K562 (cell line): Measurements from ENCODE around the gene NDUFAF4. TPM values are rescaled to one million over a fixed set of nuclear protein-coding genes. Genes with fewer than 3 reads are reported as not detected.
A peak's percentile ranks its signal among the peaks of the same experiment; 100 is the strongest.

Experiments
- ATAC-seq: fragments of 200-7000 bp; cut with Tn5 transposase; 3 replicates; pipeline ENCODE4 v1.9.1; 2020; ENCODE audit warnings: moderate library complexity
- BruUV-seq: library from RNA; stranded (reverse); fragments of 400-500 nt; replicated peaks from 2 replicates; lab custom pipeline; 2021; lab: Mats Ljungman, UMichigan
- CTCF ChIA-PET: fragments of 300-600 bp; formaldehyde crosslinking; extraction: SDS; loops from one replicate; lab custom pipeline; 2021; ENCODE audit warnings: low intra/inter-chr PET ratio; lab: Yijun Ruan, JAX
- POLR2A ChIA-PET: fragments of 300-600, 350-650 bp; sonication (Branson Sonifier 250); formaldehyde crosslinking; extraction: SDS; loops from one replicate; lab custom pipeline; 2021; ENCODE audit warnings: antibody characterized with exemption, inconsistent platforms; lab: Yijun Ruan, JAX
- DNase-seq, 4 experiments: peaks; one replicate each; pipeline versions ENCODE4 v3.0.0 to v3.0.0-alpha.2; 2011 to 2018; ENCODE audit warnings: low spot score in 3 of 4, mixed read lengths in 3 of 4; ENCODE audit errors: extremely low read depth in 1 of 4
- FAIRE-seq: peaks from 2 replicates; lab custom pipeline; 2011; peaks lifted over from hg19 to GRCh38; lab: Jason Lieb, UNC
- H2AFZ ChIP-seq: 2 replicates; pipeline ENCODE4 v1.6.0; 2011; ENCODE audit warnings: low read depth, low read length, control low read depth, inconsistent platforms
- H3K27ac ChIP-seq: fragments of 200-600 bp; 3 replicates; pipeline ENCODE4 v1.8.0; 2011; ENCODE audit warnings: low read depth, mild to moderate bottlenecking, control low read depth, inconsistent platforms, low read length, moderate library complexity, mixed read lengths; ENCODE audit errors: extremely low read depth
- H3K27me3 ChIP-seq, 2 experiments: fragments of 300-600 bp in 1 of 2; 2 replicates in 1 of 2; 3 replicates in 1 of 2; pipeline versions ENCODE4 v1.6.0 to v1.8.0; 2011; ENCODE audit warnings: inconsistent platforms in 2 of 2, low read length in 2 of 2, mild to moderate bottlenecking in 1 of 2, mixed read lengths in 1 of 2, moderate library complexity in 1 of 2; ENCODE audit not compliant: control insufficient read depth in 2 of 2, insufficient read depth in 2 of 2
- H3K36me3 ChIP-seq: fragments of 300-600 bp; 3 replicates; pipeline ENCODE4 v1.8.0; 2011; ENCODE audit warnings: mild to moderate bottlenecking, low read length, inconsistent platforms; ENCODE audit not compliant: control insufficient read depth, insufficient read depth
- H3K4me1 ChIP-seq, 2 experiments: fragments of 200-600 bp in 1 of 2; replicated peaks in 1 of 2; 2 replicates in 1 of 2; 3 replicates in 1 of 2; pipeline versions ENCODE4 v1.5.1 to v1.8.0; 2011; ENCODE audit warnings: inconsistent platforms in 2 of 2, low read length in 2 of 2, mild to moderate bottlenecking in 1 of 2, mixed read lengths in 1 of 2, moderate library complexity in 1 of 2; ENCODE audit not compliant: control insufficient read depth in 2 of 2, insufficient read depth in 2 of 2
- H3K4me2 ChIP-seq: 2 replicates; pipeline ENCODE4 v1.6.1; 2011; ENCODE audit warnings: low read length, control low read depth, inconsistent platforms, mixed read lengths; ENCODE audit not compliant: insufficient read depth
- H3K4me3 ChIP-seq: fragments of 200-600 bp; sonication (generic), shearing (Covaris generic); 2 replicates; pipeline ENCODE4 v1.5.1; 2016; ENCODE audit warnings: control low read depth, inconsistent platforms
- H3K79me2 ChIP-seq: fragments of 200-600 bp; 3 replicates; pipeline ENCODE4 v1.8.0; 2011; ENCODE audit warnings: low read length, inconsistent platforms; ENCODE audit not compliant: control insufficient read depth, insufficient read depth
- H3K9ac ChIP-seq, 2 experiments: 2 replicates each; pipeline versions ENCODE4 v1.6.0 to v1.6.1; 2011; ENCODE audit warnings: low read depth in 2 of 2, low read length in 2 of 2, control low read depth in 1 of 2, inconsistent platforms in 1 of 2, mild to moderate bottlenecking in 1 of 2, mixed read lengths in 1 of 2; ENCODE audit not compliant: insufficient read depth in 1 of 2
- H3K9me1 ChIP-seq: one replicate; pipeline ENCODE4 v1.6.0; 2011; ENCODE audit warnings: inconsistent platforms, mild to moderate bottlenecking, low read length, moderate library complexity; ENCODE audit not compliant: control insufficient read depth, insufficient read depth
- H3K9me3 ChIP-seq: replicated peaks from 2 replicates; pipeline ENCODE4 v1.5.1; 2011; ENCODE audit warnings: low read depth, low read length, inconsistent platforms; ENCODE audit not compliant: control insufficient read depth, insufficient read depth
- H4K20me1 ChIP-seq: replicated peaks from 2 replicates; pipeline ENCODE4 v1.6.1; 2011; ENCODE audit warnings: low read length, inconsistent platforms, mixed read lengths; ENCODE audit not compliant: control insufficient read depth, insufficient read depth
- MEF2D ChIP-seq: conservative IDR thresholded peaks from 2 replicates; pipeline ENCODE4 v1.6.1; 2016; ENCODE audit warnings: low read depth, missing genetic modification characterization, missing compliant biosample characterization
- PHF21A ChIP-seq: fragments of 450-650 bp; IDR thresholded peaks from 2 replicates; pipeline ENCODE4 v1.6.1; 2017; ENCODE audit warnings: low read depth, borderline replicate concordance
- SREBF1 ChIP-seq: fragments of 150-350 bp; IDR thresholded peaks from 2 replicates; pipeline ENCODE4 v1.6.1; 2014; ENCODE audit warnings: antibody characterized with exemption, low read depth, low read length, borderline replicate concordance
- TEAD2 ChIP-seq: fragments of 450-650 bp; IDR thresholded peaks from 2 replicates; pipeline ENCODE4 v1.6.1; 2016; ENCODE audit warnings: missing genetic modification characterization, control low read depth, missing compliant biosample characterization
- WGBS: fragments of 100-300 bp; shearing (Covaris generic); methylation state at CpG from one replicate; pipeline ENCODE4 v1.1.6; 2016; ENCODE audit warnings: low coverage, mixed read lengths; ENCODE audit not compliant: insufficient coverage; ENCODE audit errors: missing lambda C conversion rate; 5-methylcytosine and 5-hydroxymethylcytosine counted together
- in situ Hi-C: fragments of 300-500 bp; cut with MboI; formaldehyde crosslinking; loops from 4 replicates; pipeline ENCODE4 v1.15.0; 2018; ENCODE audit warnings: inconsistent platforms, mixed read lengths
- intact Hi-C: fragments of 100-400 bp; cut with micrococcal nuclease; formaldehyde crosslinking; loops from 2 replicates; pipeline ENCODE4 v1.14.2; 2022
- polyA plus RNA-seq, 8 experiments: library from polyadenylated mRNA; depleted of rRNA in 4 of 8; stranded (reverse) in 5 of 8; unstranded in 3 of 8; fragments of >200 nt; fragmentation: Nextera tagmentation in 2 of 8; fragmentation: Illumina TruSeq in 1 of 8; extraction: Ambion mirVana in 2 of 8; extraction: Trizol in 1 of 8; gene quantifications; 2 replicates each; pipeline versions ENCODE4 v1.2.1 to v1.2.3, GENCODE V29; 2011 to 2014; ENCODE audit warnings: inconsistent platforms in 1 of 8, missing spikeins in 1 of 8
- total RNA-seq, 7 experiments: library from RNA; depleted of rRNA in 6 of 7; stranded (reverse); fragments of >200 nt in 6 of 7; fragmentation: Illumina TruSeq in 2 of 7; extraction: Trizol in 2 of 7; gene quantifications; 2 replicates each; pipeline versions ENCODE4 v1.2.1 to v1.2.3, GENCODE V29; 2011 to 2021; ENCODE audit warnings: low replicate concordance in 1 of 7
- TF ChIP-seq, protein P1 (sequence below), 2 experiments: fragments of 450-650 bp; formaldehyde crosslinking in 1 of 2; IDR thresholded peaks; 2 replicates each; pipeline versions ENCODE4 v1.4.0 to v1.6.1; 2014 to 2020; ENCODE audit warnings: mild to moderate bottlenecking in 2 of 2, borderline replicate concordance in 1 of 2, low read depth in 1 of 2

Gene NDUFAF4
- total and polyA plus RNA-seq, 9 of the 15 experiments (the other 6 are each of a cell fraction or from before 2014, with no cell fraction given) = 45.0 to 418 (median 136) TPM

DNA sequence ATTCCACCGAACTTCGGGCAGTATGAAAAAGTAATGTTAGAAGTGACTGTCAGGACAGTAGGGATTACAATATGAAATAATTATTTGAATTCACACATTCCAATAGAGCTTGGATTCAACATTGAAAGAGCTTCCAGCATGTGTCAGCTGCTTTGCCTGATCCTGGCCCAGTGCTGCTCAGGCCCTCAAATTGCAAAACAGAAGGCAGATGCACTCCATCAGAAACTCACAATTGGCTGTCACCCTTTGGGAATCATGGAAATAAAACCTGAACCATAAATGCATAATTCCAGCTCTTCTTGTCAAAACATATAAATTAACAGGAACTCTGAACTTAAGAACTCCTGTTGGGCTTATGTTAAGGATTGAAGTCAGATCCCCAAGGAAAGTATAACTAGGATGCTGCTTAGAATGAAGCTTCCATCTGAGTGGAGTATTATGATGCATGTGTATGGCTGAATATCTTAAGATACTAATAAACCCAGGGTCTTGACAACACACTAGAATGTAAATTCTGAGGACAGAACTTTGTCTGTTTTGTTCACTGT, 1.8 kb upstream of the NDUFAF4 start:
- H3K4me2 ChIP-seq = no peak overlapping the region
- BruUV-seq = no TSS peak
- FAIRE-seq = no peak
- DNase-seq = no peak
- in situ Hi-C loops (loop anchor here (10.0 kb wide), 1 partner anchor 275 kb away; no protein-coding TSS in a partner anchor), intact Hi-C loops (loop anchor here (1.0 to 5.0 kb wide), 5 partner anchors 63 to 377 kb away; partner anchors contain the start of gene UFL1)
- no peaks in the 10 kb centered on the region for H3K9me1 ChIP-seq
- no peaks in the 10 kb centered on the region for H3K27me3 ChIP-seq
- peaks cover 35% of the 10 kb centered on the region for H3K79me2 ChIP-seq
- WGBS = 100% methylated on average over 2 of the region's 2 CpGs
- H3K36me3 ChIP-seq = peaks cover 22% of the 10 kb centered on the region
- no peak for ATAC-seq
- H3K4me3 ChIP-seq = no peak overlapping the region
- no peak overlapping the region for H3K9ac ChIP-seq
- H3K27ac ChIP-seq = no peak overlapping the region
- TF ChIP-seq PHF21A (no peak), TEAD2 (tag) (no peak), SREBF1 (no peak)
- TF ChIP-seq, all 486 proteins: peak for 0
- no peaks in the 10 kb centered on the region for H3K9me3 ChIP-seq
- H4K20me1 ChIP-seq = no peaks in the 10 kb centered on the region
- ChIA-PET CTCF (interaction anchor here (1.7 to 3.6 kb wide), 3 partner anchors 154 to 273 kb away, joined by 11 to 50 read pairs (median 20); no protein-coding TSS in a partner anchor), POLR2A (interaction anchor here (1.1 to 1.3 kb wide), 2 partner anchors 10 to 14 kb away, joined by 3 to 4 read pairs; no protein-coding TSS in a partner anchor)
- peaks cover 4 to 13% of the 10 kb centered on the region in 2 experiments; a peak in 4 of 5 replicates for H3K4me1 ChIP-seq
- H2AFZ ChIP-seq = peak overlapping the region; percentile 98; the same call in 1 of the 2 replicates

DNA sequence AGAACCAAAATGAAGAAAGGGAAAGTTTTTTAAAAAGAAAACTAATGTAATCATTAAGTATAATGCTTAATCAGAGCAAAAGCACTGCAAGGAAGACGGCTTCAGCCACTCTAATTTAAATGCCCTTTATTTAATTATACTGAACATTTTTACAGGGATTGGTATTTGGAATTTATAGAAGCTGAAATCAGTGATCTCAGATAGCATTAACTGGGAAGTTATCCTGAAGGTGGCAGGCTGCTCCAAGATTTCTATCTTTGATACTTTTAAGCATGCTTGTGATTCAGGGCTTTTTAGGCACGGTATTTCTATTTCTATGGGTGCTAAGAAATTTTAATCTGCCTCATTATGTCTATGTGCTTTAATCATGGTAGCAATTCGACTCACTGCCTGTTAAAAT, 1.3 kb upstream of the NDUFAF4 start:
- ChIA-PET POLR2A (interaction anchor here (1.1 to 1.3 kb wide), 2 partner anchors 10 to 14 kb away, joined by 3 to 4 read pairs; no protein-coding TSS in a partner anchor), CTCF (interaction anchor here (0.7 to 3.6 kb wide), 5 partner anchors 151 to 273 kb away, joined by 4 to 50 read pairs (median 11); no protein-coding TSS in a partner anchor)
- H3K27ac ChIP-seq = no peak overlapping the region
- no peaks in the 10 kb centered on the region for H3K27me3 ChIP-seq
- no peak overlapping the region for H3K4me2 ChIP-seq
- no peaks in the 10 kb centered on the region for H3K9me3 ChIP-seq
- intact Hi-C loops = loop anchor here (1.0 to 5.0 kb wide), 5 partner anchors 63 to 377 kb away; partner anchors contain the start of gene UFL1
- H3K9ac ChIP-seq = peak overlapping the region in 1 of 2 experiments; percentile 94; a peak in 2 of 4 replicates
- FAIRE-seq = peak; percentile 67
- in situ Hi-C loops = loop anchor here (10.0 kb wide), 1 partner anchor 274 kb away; no protein-coding TSS in a partner anchor
- peaks cover 27% of the 10 kb centered on the region for H3K36me3 ChIP-seq
- DNase-seq = no peak
- no peaks in the 10 kb centered on the region for H4K20me1 ChIP-seq
- WGBS = 34% methylated on average over 3 of the region's 3 CpGs
- no peak for ATAC-seq
- peak overlapping the region; percentile 98; the same call in 1 of the 2 replicates for H2AFZ ChIP-seq
- H3K4me1 ChIP-seq = peaks cover 4 to 13% of the 10 kb centered on the region in 2 experiments; a peak in 4 of 5 replicates
- peaks cover 40% of the 10 kb centered on the region for H3K79me2 ChIP-seq
- no TSS peak for BruUV-seq
- no peaks in the 10 kb centered on the region for H3K9me1 ChIP-seq
- no peak overlapping the region for H3K4me3 ChIP-seq
- TF ChIP-seq MEF2D (tag) = no peak
- TF ChIP-seq, protein P1, sequence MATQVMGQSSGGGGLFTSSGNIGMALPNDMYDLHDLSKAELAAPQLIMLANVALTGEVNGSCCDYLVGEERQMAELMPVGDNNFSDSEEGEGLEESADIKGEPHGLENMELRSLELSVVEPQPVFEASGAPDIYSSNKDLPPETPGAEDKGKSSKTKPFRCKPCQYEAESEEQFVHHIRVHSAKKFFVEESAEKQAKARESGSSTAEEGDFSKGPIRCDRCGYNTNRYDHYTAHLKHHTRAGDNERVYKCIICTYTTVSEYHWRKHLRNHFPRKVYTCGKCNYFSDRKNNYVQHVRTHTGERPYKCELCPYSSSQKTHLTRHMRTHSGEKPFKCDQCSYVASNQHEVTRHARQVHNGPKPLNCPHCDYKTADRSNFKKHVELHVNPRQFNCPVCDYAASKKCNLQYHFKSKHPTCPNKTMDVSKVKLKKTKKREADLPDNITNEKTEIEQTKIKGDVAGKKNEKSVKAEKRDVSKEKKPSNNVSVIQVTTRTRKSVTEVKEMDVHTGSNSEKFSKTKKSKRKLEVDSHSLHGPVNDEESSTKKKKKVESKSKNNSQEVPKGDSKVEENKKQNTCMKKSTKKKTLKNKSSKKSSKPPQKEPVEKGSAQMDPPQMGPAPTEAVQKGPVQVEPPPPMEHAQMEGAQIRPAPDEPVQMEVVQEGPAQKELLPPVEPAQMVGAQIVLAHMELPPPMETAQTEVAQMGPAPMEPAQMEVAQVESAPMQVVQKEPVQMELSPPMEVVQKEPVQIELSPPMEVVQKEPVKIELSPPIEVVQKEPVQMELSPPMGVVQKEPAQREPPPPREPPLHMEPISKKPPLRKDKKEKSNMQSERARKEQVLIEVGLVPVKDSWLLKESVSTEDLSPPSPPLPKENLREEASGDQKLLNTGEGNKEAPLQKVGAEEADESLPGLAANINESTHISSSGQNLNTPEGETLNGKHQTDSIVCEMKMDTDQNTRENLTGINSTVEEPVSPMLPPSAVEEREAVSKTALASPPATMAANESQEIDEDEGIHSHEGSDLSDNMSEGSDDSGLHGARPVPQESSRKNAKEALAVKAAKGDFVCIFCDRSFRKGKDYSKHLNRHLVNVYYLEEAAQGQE (IDR thresholded peaks at IDR 0.05; ENCODE audit: borderline replicate concordance) = peak; percentile 78; the same call in 1 of the 2 replicates
- TF ChIP-seq, protein P1 (CRISPR knock-in tag; IDR thresholded peaks at IDR 0.05; ENCODE audit: low read depth) = no peak
